ES-I3 (cell line): Measurements from ENCODE around the gene NTNG2.
"Not testable (repeated sequence)": the region's sequence is repeated elsewhere in the genome, so short reads cannot be mapped to it uniquely, and the experiment has no call there.

Experiments
- H3K36me3 ChIP-seq: 2 replicates; pipeline ENCODE4 v1.6.1; 2013; ENCODE audit warnings: mild to moderate bottlenecking, low read length, control low read depth, moderate library complexity; ENCODE audit not compliant: insufficient read depth
- H3K4me1 ChIP-seq: 2 replicates; pipeline ENCODE4 v1.6.1; 2013; ENCODE audit warnings: mild to moderate bottlenecking, control low read depth, low read length; ENCODE audit not compliant: insufficient read depth
- H3K9ac ChIP-seq: 2 replicates; pipeline ENCODE4 v1.6.1; 2013; ENCODE audit warnings: low read depth, mild to moderate bottlenecking, low read length, moderate library complexity
- H3K9me3 ChIP-seq: 2 replicates; pipeline ENCODE4 v1.6.1; 2013; ENCODE audit warnings: mild to moderate bottlenecking, low read length, moderate library complexity; ENCODE audit not compliant: control insufficient read depth, insufficient read depth

The NTNG2 gene

GRCh38 chr9:132161743-132162184, at the start of gene NTNG2:
Gene NTNG2, plus strand, starts transcription at chr9:132162058. Its CDS starts 4,774 bp downstream, at chr9:132166832.
- Histone ChIP-seq H3K9ac (peak within 1 kb of the TSS; percentile 61; the same call in 1 of the 2 replicates), H3K4me1 (no peaks in the 10 kb centered on the region; the same call in 1 of the 2 replicates), H3K9me3 (no peaks in the 10 kb centered on the region), H3K36me3 (no peaks in the 10 kb centered on the region)

- H3K9ac ChIP-seq = no peak overlapping the region
- H3K4me1 ChIP-seq = no peaks in the 10 kb centered on the region
- no peaks in the 10 kb centered on the region for H3K9me3 ChIP-seq
- H3K36me3 ChIP-seq = no peaks in the 10 kb centered on the region
Observed at GRCh38 chr9:132114102-132114707, 47.7 kb upstream of the NTNG2 start.

- H3K36me3 ChIP-seq = no peaks in the 10 kb centered on the region
- no peak overlapping the region for H3K9ac ChIP-seq
- H3K9me3 ChIP-seq = no peaks in the 10 kb centered on the region
- H3K4me1 ChIP-seq = no peaks in the 10 kb centered on the region
Observed at GRCh38 chr9:132116583-132116982, 45.3 kb upstream of the NTNG2 start.

GRCh38 chr9:132117694-132118093, 44.2 kb upstream of the NTNG2 start:
- no peaks in the 10 kb centered on the region for H3K36me3 ChIP-seq
- peaks cover 5% of the 10 kb centered on the region for H3K4me1 ChIP-seq
- no peaks in the 10 kb centered on the region for H3K9me3 ChIP-seq
- H3K9ac ChIP-seq = no peak overlapping the region

- no peaks in the 10 kb centered on the region for H3K36me3 ChIP-seq
- H3K9me3 ChIP-seq = no peaks in the 10 kb centered on the region
- H3K9ac ChIP-seq = no peak overlapping the region
- peaks cover 18% of the 10 kb centered on the region for H3K4me1 ChIP-seq
Observed at GRCh38 chr9:132121021-132121420, 40.8 kb upstream of the NTNG2 start.

- Histone ChIP-seq H3K36me3 (no peaks in the 10 kb centered on the region), H3K9ac (no peak overlapping the region), H3K9me3 (no peaks in the 10 kb centered on the region), H3K4me1 (peaks cover 27% of the 10 kb centered on the region)
Observed at GRCh38 chr9:132124800-132125199, 37.1 kb upstream of the NTNG2 start.

- Histone ChIP-seq H3K4me1 (peaks cover 27% of the 10 kb centered on the region), H3K36me3 (no peaks in the 10 kb centered on the region), H3K9me3 (no peaks in the 10 kb centered on the region), H3K9ac (no peak overlapping the region)
Observed at GRCh38 chr9:132125361-132125760, 36.5 kb upstream of the NTNG2 start.

GRCh38 chr9:132125944-132126679, 35.7 kb upstream of the NTNG2 start:
- Histone ChIP-seq H3K4me1 (peaks cover 27% of the 10 kb centered on the region), H3K36me3 (no peaks in the 10 kb centered on the region), H3K9ac (no peak overlapping the region), H3K9me3 (no peaks in the 10 kb centered on the region)

- H3K9ac ChIP-seq = no peak overlapping the region
- no peaks in the 10 kb centered on the region; the same call in 1 of the 2 replicates for H3K36me3 ChIP-seq
- H3K9me3 ChIP-seq = no peaks in the 10 kb centered on the region
- H3K4me1 ChIP-seq = peaks cover 27% of the 10 kb centered on the region
Observed at GRCh38 chr9:132126680-132127236, 35.1 kb upstream of the NTNG2 start.

GRCh38 chr9:132127888-132128534, 33.8 kb upstream of the NTNG2 start:
- Histone ChIP-seq H3K36me3 (no peaks in the 10 kb centered on the region; the same call in 1 of the 2 replicates), H3K4me1 (peaks cover 22% of the 10 kb centered on the region), H3K9me3 (no peaks in the 10 kb centered on the region), H3K9ac (no peak overlapping the region)

GRCh38 chr9:132129535-132129934, 32.3 kb upstream of the NTNG2 start:
- Histone ChIP-seq H3K9ac (no peak overlapping the region), H3K4me1 (peaks cover 22% of the 10 kb centered on the region), H3K9me3 (no peaks in the 10 kb centered on the region), H3K36me3 (no peaks in the 10 kb centered on the region; the same call in 1 of the 2 replicates)

GRCh38 chr9:132134085-132134484, 27.8 kb upstream of the NTNG2 start:
- not testable (repeated sequence) for H3K4me1 ChIP-seq, H3K9ac ChIP-seq, H3K9me3 ChIP-seq, H3K36me3 ChIP-seq

GRCh38 chr9:132135456-132135855, 26.4 kb upstream of the NTNG2 start:
- H3K4me1 ChIP-seq = peaks cover 9% of the 10 kb centered on the region
- no peaks in the 10 kb centered on the region; the same call in 1 of the 2 replicates for H3K36me3 ChIP-seq
- H3K9me3 ChIP-seq = no peaks in the 10 kb centered on the region
- H3K9ac ChIP-seq = no peak overlapping the region

GRCh38 chr9:132136151-132136780, 25.6 kb upstream of the NTNG2 start:
- no peaks in the 10 kb centered on the region; the same call in 1 of the 2 replicates for H3K36me3 ChIP-seq
- no peak overlapping the region for H3K9ac ChIP-seq
- no peaks in the 10 kb centered on the region for H3K9me3 ChIP-seq

More at GRCh38 chr9:132136151-132136780, 25.6 kb upstream of the NTNG2 start:
- H3K4me1 ChIP-seq = peaks cover 11% of the 10 kb centered on the region
